ENCODE data around the gene RSL1D1.
"Not testable (repeated sequence)": the region's sequence is repeated elsewhere in the genome, so short reads cannot be mapped to it uniquely, and the experiment has no call there.

The RSL1D1 gene

DNA sequence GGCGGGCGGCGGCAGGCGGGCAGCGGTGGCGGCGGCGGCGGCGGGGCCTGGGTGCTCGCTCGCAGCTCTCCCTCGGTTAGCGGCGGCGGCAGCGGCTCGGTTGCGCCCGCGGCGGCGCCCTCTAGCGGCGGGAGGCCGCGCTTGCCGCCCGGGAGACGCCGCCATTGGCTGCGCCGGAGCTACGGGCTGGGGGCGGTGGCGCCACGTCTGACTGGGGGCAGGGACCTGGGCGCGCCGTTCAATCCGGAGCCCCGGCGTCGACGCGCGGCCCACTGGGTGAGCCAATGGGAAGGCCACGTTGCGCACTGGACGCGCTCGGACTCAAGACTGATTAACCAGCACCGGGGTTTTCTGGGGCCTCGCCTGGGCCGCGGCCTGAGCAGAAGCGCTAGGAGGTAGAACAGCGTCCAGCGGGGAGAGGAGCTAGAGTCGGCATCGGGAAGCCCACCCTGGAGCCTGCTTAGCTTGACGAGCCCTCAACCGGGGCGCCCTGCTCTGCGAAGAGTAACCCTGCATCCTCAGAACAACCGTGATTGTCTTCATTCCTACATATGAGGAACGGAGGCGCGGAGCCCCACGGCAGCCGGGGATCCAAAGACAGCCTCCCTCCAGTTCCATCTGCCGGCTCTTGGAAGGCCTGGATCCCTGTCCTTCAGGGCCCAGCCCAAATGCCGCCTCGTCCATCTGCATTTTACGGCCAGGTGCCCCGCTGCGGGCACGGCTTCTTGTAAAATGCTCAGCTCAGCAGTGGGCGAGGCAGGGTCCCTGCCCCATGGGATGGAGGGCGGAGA is 54.0 kb downstream of the RSL1D1 start, which contains the start of gene ZC3H7A:
ZC3H7A (minus strand) TSS at position 93 of the 791 bp plus-strand sequence. CDS start 14,904 bp downstream, outside the sequence.
- peak; percentile 94 for DNase-seq

DNA sequence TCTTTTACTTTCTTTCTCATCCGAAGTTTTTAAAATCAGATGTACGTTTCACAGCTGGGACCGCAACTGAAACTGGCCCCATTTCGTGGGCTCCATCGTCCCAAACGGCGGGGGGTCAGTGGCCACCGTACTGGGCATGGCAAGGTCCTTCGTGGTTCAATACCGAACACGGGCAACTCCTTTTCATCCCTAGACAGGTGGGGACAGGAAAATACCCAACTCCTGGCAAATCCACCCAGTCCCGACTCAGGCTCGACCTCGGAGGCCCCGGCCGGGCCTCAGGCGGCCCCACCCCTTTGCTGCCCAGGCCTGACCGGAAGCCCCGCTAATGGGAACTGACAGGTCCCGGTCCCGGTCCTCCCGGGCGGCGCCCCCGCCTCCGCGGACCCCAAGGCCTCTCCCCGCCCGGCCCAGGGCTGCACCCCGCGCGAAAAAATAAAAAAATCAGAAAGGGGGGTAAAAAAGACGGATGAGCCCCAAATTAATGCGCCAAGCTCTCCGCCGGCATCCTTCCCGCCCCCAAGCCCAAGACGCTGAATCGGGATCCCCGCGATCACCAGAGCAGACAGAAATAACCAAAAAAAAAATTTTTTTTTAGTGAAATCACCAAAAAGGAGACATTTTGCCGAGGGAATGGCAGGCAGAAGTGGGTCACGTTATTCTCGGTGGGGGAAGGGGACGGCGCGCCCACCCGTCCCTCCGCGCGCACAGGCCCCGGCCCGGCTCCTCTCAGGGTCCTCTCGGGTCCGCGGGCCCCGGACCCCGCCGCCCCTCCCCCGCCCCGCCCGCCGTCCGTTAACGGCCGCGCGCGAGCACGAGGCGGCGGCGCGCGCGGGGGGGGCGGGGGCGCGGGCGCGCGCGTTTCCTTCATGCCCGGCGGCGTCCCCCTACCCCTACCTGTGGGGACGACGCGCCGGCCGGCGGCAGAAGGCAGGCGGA is 54.8 kb downstream of the RSL1D1 start:
- DNase-seq, result peak; percentile 49

DNA sequence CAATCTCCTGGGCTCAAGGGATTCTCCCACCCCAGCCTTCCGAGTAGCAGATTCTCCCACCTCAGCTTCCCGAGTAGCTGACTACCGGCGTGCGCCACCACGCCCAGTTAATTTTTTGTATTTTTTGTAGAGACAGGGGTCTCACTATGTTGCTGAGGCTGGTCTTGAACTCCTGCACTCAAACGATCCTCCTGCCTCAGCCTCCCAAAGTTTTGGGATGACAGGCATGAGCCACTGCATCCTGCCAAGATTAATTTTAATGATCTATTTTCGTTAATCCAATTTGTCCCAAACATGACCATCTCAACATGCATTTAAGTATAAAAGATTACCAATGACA is 55.5 kb downstream of the RSL1D1 start:
- no peak for DNase-seq

DNA sequence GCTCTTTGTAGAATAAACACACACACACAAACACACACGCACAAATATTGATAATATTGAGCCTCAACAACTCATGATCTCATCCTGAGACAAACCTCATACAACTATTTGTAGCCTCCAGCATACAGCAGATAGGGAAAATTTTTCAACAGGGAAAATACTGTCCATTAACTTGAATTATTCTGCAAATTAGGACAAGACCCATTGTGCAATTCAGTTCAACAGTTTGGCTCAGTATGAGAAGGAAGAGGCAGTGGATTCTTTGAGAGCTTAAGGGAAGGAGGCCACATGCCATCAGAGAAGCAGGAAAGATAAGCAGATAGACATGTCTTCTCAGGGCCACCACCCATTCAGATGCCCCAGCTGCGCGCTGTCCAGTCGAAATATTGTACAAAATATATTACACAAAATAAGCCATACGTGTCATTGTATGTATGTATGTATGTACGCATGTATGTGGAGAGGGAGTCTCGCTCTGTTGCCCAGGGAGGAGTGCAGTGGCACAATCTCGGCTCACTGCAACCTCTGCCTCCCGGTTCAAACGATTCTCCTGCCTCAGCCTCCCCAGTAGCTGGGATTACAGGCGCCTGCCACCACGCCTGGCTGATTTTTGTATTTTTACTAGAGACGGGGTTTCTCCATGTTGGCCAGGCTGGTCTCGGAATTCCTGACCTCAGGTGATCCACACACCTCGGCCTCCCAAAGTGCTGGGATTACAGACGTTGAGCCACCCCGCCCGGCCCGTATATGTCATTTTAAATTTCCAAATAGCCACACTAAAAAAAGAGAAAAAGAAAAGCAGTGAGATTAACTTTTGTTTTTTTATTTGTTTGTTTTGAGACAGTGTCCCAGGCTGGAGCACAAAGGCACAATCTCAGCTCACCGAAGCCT is 56.1 kb downstream of the RSL1D1 start:
- DNase-seq, result no peak

DNA sequence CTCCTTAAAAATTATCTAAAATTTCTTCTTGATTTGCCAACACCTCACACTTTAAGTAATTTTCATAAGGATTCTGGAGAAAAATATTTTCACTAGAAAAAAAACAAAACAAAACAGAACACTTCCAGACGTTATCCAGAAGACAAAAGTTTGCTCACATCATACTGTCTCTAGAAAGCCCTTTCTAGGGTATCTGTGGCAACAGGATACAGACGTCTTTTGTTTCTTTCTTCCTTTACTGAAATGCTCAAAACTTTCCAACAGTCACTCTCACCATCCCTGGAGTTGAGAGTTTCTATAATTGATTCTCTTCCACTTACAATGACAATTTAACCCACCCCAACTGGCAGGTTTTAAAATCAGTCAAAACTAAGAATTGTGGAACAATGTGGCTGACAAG is 56.9 kb downstream of the RSL1D1 start:
- no peak for DNase-seq

DNA sequence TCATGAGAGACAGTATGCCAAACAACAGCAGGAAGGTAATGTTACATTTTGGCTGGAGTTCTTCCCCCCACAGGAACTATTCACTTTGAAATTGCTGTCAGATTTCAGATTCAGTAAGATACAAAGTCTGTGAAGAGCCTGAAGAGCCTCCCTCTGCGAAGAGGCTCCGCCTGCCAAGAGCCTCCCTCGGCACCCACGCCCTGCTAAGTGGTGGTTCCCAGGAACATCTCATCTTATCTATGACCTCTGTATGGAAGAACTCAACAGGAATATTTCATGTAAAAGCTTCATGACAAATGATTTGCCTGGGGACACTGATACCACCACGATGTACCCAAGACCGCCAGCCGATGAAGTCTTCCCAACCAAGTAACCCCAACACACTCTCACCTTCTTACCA is 57.5 kb downstream of the RSL1D1 start:
- no peak for DNase-seq

DNA sequence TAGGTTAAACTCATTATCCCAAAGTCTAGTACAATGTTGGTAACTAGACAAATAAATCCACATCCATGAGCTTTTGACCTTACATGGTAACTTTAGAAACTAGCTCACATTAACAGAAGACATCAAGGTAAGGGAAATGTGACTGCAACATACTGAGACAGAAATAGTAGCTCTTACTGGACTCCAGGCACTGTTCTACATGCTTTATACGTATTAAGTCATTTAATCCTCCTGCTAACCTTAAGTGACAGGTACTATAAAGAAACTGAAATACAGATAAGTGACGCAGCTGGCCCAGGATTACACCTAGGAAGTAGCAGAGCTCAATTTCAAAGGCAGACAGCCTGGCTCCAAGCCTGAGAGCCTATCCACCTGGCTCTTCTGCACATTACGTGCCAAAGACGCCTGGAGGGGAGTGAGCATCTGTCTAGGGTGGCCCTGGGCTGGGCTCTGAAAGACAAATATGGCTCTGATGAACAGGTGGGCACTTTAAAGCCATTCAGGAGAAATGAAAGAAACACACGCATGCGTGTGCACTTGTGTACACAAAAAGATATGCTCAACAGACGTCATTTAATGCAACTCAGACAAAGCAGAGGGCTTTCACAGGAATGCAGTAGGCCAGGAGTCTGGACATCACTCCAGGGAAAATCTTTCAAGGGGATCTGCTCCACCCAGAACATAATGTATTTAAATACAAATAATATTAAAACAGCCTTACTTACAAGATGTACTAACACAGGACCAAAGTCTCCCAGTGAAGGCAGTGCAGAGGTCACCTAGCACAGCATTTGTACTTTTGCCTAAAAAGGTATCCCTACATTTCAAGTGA is 58.7 kb downstream of the RSL1D1 start:
- no peak for DNase-seq

DNA sequence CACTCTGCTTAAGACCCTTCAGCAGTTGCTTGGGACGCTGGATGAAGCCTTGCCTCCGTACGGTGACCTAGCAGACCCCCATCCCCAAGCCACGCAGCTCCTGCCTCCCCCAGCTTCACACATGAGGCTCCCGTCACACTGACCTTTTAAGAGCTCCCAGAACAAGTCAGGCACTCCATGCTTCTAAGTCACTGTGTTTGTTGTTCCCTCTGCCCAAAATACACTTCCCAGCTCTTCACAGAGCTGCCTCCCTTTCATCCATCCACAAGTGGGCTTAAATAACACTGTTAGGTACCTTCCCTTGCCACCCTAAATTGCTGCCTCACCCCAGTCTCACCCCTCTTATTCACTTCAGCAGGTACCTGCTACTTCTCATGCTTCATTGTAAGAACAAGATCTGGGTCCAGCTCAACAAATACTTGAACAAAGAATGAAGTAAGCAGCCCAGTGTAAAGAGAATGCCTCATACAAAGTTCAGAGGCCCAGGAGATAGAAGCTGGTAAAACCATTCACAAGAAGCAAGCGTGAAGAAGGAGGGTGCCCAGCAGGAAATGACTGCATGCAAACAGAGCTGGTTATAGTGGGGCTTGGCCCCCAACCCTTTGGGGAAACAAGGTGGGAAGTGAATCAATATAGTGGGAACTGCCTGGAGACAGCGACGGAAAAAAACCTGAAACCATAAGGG is 60.1 kb downstream of the RSL1D1 start:
- no peak for DNase-seq

DNA sequence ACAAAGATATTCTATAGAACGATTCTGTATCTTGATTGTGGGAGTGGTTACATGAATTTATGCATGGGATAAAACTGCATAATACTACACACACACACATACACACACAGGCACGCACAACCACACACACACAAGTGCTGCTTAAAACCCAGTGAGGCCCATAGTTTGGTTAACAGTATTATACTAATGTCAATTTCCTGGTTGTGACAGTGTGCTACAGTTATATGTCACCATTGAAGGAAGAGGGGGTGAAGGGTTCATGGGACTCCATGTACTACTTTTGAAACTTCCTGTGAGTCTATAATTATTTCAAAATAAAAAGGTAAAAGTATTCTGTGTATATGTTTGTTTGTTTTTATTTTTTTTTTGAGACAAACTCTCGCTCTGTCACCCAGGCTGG is 62.4 kb downstream of the RSL1D1 start:
- no peak for DNase-seq

DNA sequence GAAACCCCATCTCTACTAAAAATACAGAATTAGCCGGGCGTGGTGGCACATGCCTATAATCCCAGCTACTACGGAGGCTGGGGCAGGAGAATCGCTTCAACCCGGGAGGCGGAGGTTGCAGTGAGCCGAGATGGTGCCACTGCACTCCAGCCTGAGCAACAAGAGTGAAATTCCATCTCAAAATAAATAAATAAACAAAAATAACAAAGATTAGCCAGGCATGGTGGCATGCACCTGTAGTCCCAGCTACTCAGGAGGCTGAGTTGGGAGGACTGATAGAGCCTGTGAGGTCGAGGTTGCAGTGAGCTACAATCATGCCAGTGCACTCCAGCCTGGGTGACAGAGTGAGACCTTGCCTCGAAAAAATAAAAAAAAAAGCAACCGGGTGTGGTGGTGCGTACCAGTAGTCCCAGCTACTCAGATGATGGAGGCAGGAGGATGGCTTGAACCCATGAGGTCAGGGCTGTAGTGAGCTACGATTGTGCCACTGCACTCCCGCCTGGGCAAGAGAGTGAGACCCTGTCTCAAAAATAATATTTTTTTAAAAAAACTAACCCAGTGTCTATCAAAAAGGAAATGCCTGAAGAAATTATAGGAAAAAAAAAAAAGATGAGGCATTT is 66.3 kb downstream of the RSL1D1 start:
- DNase-seq, result not testable (repeated sequence)

DNA sequence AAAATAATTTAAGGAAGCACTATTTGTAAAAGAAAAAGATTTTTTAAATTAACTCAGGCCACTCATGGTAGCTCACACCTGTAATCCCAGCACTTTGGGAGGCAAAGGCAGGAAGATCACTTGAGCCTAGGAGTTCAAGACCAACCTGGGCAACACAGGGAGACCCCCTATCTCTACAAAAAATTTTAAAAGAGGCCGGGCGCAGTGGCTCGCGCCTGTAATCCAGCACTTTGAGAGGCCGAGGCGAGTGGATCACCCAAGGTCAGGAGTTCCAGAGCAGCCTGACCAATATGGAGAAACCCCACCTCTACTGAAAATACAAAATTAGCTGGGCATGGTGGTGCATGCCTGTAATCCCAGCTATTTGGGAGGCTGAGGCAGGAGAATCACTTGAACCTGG is 67.0 kb downstream of the RSL1D1 start:
- not testable (repeated sequence) for DNase-seq

DNA sequence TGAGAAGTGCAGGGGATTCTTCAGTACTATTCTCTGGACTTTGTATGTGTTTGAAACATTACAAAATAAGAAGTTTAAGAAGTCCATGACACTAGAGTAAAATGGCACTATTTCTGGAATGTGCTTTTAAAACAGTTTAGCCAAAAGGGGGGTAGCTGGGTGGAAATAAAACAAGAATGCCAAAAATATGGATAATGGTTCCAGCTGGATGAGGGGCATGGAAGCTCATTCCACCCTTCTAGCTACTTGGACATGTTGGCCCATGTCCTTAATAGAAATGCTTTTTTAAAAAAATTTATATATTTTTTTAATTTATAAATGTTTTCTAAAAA is 67.3 kb downstream of the RSL1D1 start:
- DNase-seq, result no peak
